Measurements from ENCODE around the gene REL.
"Not testable (repeated sequence)": the region's sequence is repeated elsewhere in the genome, so short reads cannot be mapped to it uniquely, and the experiment has no call there.

REL gene

DNA sequence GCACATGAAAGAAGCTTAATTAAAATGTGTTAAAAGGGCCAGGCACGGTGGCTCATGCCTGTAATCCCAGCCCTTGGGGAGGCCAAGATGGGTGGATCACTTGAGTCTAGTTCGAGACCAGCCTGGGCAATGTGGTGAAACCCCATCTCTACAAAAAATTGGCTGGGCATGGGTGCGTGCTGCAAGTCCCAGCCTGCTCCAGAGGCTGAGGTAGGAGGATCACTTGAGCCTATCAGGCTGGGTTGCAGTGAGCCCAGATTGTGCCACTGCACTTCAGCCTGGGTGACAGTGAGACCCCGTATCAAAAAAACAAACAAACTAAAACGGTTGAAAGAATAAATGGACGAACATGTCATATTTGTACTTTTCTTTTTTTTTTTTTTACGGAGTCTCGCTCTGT, 26.0 kb downstream of the REL start:
- no peak for DNase-seq (ENCODE audit: low read depth)
- TF ChIP-seq, protein P1, sequence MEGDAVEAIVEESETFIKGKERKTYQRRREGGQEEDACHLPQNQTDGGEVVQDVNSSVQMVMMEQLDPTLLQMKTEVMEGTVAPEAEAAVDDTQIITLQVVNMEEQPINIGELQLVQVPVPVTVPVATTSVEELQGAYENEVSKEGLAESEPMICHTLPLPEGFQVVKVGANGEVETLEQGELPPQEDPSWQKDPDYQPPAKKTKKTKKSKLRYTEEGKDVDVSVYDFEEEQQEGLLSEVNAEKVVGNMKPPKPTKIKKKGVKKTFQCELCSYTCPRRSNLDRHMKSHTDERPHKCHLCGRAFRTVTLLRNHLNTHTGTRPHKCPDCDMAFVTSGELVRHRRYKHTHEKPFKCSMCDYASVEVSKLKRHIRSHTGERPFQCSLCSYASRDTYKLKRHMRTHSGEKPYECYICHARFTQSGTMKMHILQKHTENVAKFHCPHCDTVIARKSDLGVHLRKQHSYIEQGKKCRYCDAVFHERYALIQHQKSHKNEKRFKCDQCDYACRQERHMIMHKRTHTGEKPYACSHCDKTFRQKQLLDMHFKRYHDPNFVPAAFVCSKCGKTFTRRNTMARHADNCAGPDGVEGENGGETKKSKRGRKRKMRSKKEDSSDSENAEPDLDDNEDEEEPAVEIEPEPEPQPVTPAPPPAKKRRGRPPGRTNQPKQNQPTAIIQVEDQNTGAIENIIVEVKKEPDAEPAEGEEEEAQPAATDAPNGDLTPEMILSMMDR (IDR thresholded peaks at IDR 0.05; ENCODE audit: low read length, missing control alignments): no peak

DNA sequence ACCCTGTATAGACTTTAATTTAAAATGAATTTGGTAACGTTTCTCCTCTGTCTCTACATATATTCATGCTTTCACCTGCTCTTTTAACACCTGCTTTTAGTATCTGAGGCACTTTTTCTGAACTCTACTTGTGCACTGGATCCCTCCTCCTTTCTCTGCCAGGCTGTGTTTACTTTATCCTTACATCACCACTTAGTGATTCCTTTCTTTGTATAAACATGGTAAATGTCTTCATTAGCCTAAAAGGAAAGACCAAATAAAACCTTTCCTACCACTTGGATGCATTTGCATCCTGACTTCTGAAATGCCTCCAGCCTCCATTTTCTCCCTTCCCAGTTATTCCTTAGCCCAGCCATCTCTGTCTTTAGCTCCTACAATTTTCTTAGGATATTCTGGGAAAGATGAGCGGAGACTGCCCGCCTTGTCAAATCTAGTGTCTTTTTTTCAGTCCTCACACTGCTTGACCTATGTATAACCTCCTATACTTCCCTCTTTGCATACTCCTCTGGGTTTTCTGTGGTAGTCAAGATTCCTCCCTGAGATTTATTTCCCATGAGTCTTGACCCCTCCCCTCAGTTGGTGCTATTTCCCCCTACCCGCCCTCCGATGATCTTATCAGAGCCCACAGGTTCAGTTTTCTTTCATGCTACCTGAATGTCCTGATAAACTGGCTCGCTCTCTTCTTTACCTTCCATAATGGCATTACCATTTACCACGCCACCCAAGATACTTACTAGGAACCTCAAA, 44.8 kb downstream of the REL start:
- no peak for DNase-seq (ENCODE audit: low read depth)
- no peak overlapping the region for H3K4me3 ChIP-seq (replicated peaks; ENCODE audit: low read depth, low read length)
- TF ChIP-seq, protein P1 (IDR thresholded peaks at IDR 0.05; ENCODE audit: low read length, missing control alignments): no peak

More for the DNA sequence above, 26.0 kb downstream of the REL start:
- no peak overlapping the region for H3K4me3 ChIP-seq (replicated peaks; ENCODE audit: low read depth, low read length)

DNA sequence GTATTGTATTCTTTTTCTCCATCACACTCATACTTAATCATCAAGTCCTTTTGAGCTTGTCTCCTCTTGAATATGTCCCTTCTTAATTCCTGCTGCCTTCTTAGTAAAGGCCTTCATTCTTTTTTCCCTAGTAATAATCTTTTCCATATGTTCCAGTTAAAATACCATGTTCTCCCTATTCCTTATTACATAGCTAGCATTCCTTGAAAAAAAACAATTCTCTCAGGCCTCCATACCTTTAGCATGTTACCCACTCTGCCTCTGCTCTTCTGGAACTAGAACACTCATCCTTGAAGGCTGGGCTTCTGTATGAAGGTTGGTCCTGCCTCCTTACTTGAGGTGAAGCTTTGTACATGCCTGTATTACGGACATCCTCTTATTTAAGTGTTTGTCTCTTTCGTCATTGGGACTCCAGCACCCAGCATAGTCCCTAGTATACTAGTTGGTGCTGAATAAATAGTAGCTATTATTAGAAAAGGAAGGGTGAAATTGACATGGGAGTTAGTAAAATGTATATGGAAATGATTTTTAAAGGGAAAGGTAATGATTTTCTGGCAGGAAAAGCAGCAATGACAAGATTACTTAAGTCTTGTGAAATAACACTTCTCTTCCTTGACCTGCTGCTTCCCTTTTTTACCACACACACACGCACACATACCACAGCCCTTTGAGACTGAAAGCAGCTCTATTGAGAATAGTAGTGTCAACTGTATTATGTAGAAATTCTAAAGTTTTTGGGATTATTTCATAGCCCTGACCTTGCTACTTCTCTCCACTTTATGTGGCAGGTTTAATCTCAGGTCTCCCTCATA, 45.6 kb downstream of the REL start:
- H3K4me3 ChIP-seq (replicated peaks; ENCODE audit: low read depth, low read length): no peak overlapping the region
- TF ChIP-seq, protein P1 (IDR thresholded peaks at IDR 0.05; ENCODE audit: low read length, missing control alignments): no peak
- DNase-seq (ENCODE audit: low read depth): peak; percentile 59

DNA sequence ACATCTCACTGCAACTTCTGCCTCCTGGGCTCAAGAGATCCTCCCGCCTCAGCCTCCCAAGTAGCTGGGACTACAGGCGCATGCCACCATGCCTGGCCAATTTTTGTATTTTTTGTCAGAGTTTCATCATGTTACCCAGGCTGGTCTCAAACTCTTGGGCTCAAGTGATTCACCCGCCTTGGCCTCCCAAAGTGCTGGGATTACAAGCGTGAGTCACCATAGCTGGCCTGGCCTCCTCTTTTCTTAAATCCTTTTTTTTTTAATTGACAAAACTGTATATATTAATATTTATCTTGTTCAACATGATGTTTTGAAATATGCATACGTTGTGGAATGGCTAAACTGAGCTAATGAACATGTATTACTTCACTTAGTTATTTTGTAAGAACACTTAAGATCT, 50.7 kb downstream of the REL start:
- not testable (repeated sequence) for H3K4me3 ChIP-seq (replicated peaks; ENCODE audit: low read depth, low read length); DNase-seq (ENCODE audit: low read depth)

DNA sequence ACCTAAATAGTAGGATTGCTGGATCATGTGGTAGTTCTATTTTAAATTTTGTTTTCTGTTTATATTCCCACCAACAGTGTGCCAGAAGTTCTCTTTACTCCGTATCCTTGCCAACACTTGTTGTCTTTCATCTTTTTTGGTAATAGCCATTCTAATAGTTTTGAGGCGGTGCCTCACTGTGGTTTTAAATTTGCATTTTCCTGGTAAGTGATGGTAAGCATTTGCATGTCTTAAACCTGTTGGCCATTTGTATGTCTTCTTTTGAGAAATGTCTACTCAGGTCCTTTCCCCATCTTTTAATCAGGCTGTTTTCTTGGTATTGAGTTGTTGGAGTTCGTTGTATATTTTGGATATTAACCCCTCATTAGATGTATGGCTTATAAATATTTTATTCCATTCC, 51.6 kb downstream of the REL start:
- no peak for DNase-seq (ENCODE audit: low read depth)
- no peak overlapping the region for H3K4me3 ChIP-seq (replicated peaks; ENCODE audit: low read depth, low read length)
- TF ChIP-seq, protein P1 (IDR thresholded peaks at IDR 0.05; ENCODE audit: low read length, missing control alignments): no peak

DNA sequence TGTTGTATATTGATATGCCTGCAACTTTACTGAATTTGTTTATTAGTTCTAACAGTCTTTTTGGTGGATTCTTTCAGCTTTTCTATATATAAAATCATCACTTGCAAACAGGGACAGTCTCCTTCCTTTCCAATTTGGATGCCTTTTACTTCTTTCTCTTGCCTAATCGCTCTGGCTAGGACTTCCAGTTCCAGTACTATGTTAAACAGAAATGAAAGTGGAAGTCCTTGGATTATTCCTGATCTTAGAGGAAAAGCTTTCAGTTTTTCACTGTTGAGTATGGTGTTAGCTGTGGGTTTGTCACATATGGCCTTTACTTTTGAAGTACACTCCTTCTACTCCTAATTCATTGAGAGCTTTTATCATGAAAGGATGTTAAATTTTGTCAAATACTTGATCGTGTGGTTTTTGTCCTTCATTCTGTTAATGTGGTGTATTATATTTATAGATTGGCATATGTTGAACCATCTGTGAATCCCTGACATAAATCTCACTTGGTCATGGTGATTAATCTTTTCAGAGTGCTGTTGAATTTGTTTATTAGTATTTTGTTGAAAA, 52.9 kb downstream of the REL start:
- DNase-seq (ENCODE audit: low read depth): peak; percentile 14
- H3K4me3 ChIP-seq (replicated peaks; ENCODE audit: low read depth, low read length): no peak overlapping the region
- TF ChIP-seq, protein P1 (IDR thresholded peaks at IDR 0.05; ENCODE audit: low read length, missing control alignments): no peak

DNA sequence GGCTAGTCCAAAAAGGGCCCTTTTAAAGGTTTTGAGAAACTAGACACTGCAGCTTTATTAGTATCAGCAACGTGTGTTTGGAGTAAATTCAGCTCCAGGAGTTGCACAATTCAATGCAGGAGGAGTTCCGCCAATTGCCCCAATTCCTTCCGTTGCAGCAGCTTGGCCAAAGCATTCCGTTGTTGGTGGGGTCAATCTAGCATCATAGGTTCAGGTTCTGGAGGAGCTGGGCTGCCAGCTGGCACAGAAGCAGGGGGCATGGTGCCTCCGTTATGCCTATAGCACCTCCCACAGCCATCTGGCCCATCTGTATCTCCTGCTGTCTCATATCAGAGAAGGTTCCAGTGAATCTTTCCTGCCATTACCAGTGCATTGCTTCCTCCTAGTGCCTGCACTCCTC, 55.4 kb downstream of the REL start:
- no peak for DNase-seq (ENCODE audit: low read depth)
- TF ChIP-seq, protein P1 (IDR thresholded peaks at IDR 0.05; ENCODE audit: low read length, missing control alignments): no peak
- no peak overlapping the region for H3K4me3 ChIP-seq (replicated peaks; ENCODE audit: low read depth, low read length)
